GM19438 (cell line): ENCODE data around the gene CAB39L.
A peak's percentile ranks its signal among the peaks of the same experiment; 100 is the strongest.

Source experiments
- ATAC-seq: cut with Tn5 transposase; IDR thresholded peaks from one replicate; pipeline ENCODE4 v1.9.1; 2021; ENCODE audit warnings: low read depth; ENCODE audit not compliant: unreplicated experiment

The CAB39L gene

GRCh38 chr13:49443357-49443703 lies 534 bp downstream of the CAB39L start:
- no peak for ATAC-seq

GRCh38 chr13:49441846-49442245 lies 2.0 kb downstream of the CAB39L start:
- ATAC-seq, result no peak

- ATAC-seq, result no peak
Observed at GRCh38 chr13:49441312-49441711, 2.6 kb downstream of the CAB39L start.

- no peak for ATAC-seq
Observed at GRCh38 chr13:49439609-49440008, 4.3 kb downstream of the CAB39L start.

GRCh38 chr13:49437705-49438104 lies 6.2 kb downstream of the CAB39L start:
- no peak for ATAC-seq

GRCh38 chr13:49436890-49437289 lies 7.0 kb downstream of the CAB39L start:
- no peak for ATAC-seq

- no peak for ATAC-seq
Observed at GRCh38 chr13:49435992-49436391, 7.9 kb downstream of the CAB39L start.

GRCh38 chr13:49429121-49429520 lies 14.7 kb downstream of the CAB39L start:
- no peak for ATAC-seq

GRCh38 chr13:49428041-49428763 lies 15.7 kb downstream of the CAB39L start:
- ATAC-seq, result no peak

- ATAC-seq, result no peak
Observed at GRCh38 chr13:49424011-49424560, 19.8 kb downstream of the CAB39L start.

- peak; percentile 64 for ATAC-seq
Observed at GRCh38 chr13:49421391-49421790, 22.5 kb downstream of the CAB39L start.

GRCh38 chr13:49419276-49419675 lies 24.6 kb downstream of the CAB39L start:
- ATAC-seq, result no peak

- no peak for ATAC-seq
Observed at GRCh38 chr13:49418206-49418605, 25.7 kb downstream of the CAB39L start.

GRCh38 chr13:49417161-49417560 lies 26.7 kb downstream of the CAB39L start:
- ATAC-seq, result no peak

GRCh38 chr13:49412749-49413148 lies 31.1 kb downstream of the CAB39L start:
- no peak for ATAC-seq

- no peak for ATAC-seq
Observed at GRCh38 chr13:49411353-49411752, 32.5 kb downstream of the CAB39L start.

- no peak for ATAC-seq
Observed at GRCh38 chr13:49410477-49410876, 33.4 kb downstream of the CAB39L start.

GRCh38 chr13:49410006-49410405 lies 33.9 kb downstream of the CAB39L start:
- ATAC-seq, result no peak

- ATAC-seq, result no peak
Observed at GRCh38 chr13:49409008-49409407, 34.9 kb downstream of the CAB39L start.

- no peak for ATAC-seq
Observed at GRCh38 chr13:49407936-49408335, 35.9 kb downstream of the CAB39L start.

- no peak for ATAC-seq
Observed at GRCh38 chr13:49407068-49407467, 36.8 kb downstream of the CAB39L start.

- no peak for ATAC-seq
Observed at GRCh38 chr13:49404703-49405020, 39.2 kb downstream of the CAB39L start.
